DOHH2 (cell line): ENCODE measurements around the gene PPFIA4.

ENCODE experiments used
- EZH2phosphoT487 ChIP-seq: fragments of 200-600 bp; sonication (generic); IDR thresholded peaks from 2 replicates; pipeline ENCODE4 v1.6.1; 2017; ENCODE audit warnings: borderline replicate concordance, mild to moderate bottlenecking, antibody characterized with exemption, low read length, moderate library complexity, mixed read lengths
- TF ChIP-seq, protein P1 (sequence below): fragments of 200-600 bp; sonication (generic); IDR thresholded peaks from one replicate; pipeline ENCODE4 v1.5.1; 2014; ENCODE audit warnings: antibody characterized with exemption, mild to moderate bottlenecking, low read depth, low read length; ENCODE audit not compliant: poor library complexity, severe bottlenecking

DNA sequence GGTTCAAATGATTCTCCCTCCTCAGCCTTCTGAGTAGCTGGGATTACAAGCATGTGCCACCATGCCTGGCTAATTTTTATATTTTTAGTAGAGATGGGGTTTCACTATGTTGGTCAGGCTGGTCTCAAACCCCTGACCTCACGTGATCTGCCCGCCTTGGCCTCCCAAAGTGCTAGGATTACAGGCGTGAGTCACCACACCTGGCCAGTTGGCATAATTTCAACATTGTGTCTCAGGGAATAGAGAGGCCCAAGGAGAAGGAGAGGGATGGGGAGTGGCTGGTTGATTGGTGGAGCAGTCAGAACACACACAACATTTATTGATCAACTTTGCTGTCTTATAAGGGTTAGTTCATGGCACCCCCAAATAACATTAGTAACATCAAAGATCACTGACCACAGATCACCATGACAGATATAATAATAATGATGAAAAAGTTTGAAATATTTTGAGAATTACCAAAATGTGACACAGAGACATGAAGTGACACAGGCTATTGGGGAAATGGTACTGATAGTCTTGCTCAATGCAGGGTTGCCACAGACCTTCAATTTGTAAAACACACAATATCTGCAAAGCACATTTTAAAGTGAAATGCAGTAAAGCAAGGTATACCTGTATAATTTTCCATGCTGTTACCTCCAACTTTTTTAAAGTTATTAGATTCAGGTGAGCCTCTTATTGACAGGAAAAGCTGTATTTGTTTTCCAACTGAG, 43.4 kb upstream of the PPFIA4 start:
- TF ChIP-seq, protein P1, sequence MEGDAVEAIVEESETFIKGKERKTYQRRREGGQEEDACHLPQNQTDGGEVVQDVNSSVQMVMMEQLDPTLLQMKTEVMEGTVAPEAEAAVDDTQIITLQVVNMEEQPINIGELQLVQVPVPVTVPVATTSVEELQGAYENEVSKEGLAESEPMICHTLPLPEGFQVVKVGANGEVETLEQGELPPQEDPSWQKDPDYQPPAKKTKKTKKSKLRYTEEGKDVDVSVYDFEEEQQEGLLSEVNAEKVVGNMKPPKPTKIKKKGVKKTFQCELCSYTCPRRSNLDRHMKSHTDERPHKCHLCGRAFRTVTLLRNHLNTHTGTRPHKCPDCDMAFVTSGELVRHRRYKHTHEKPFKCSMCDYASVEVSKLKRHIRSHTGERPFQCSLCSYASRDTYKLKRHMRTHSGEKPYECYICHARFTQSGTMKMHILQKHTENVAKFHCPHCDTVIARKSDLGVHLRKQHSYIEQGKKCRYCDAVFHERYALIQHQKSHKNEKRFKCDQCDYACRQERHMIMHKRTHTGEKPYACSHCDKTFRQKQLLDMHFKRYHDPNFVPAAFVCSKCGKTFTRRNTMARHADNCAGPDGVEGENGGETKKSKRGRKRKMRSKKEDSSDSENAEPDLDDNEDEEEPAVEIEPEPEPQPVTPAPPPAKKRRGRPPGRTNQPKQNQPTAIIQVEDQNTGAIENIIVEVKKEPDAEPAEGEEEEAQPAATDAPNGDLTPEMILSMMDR = no peak
- TF ChIP-seq EZH2phosphoT487 = no peak
